OCI-LY7 (cell line): ENCODE measurements around the gene BIRC5. TPM values are rescaled to one million over a fixed set of nuclear protein-coding genes. Genes with fewer than 3 reads are reported as not detected.

Experiments
- BruUV-seq: library from RNA; stranded (reverse); fragments of 400-500 nt; replicated peaks from 2 replicates; lab custom pipeline; 2021; lab: Mats Ljungman, UMichigan
- CTCF ChIA-PET: fragments of 300-600 bp; sonication (Branson Sonifier 250); formaldehyde crosslinking; loops from one replicate; lab custom pipeline; 2022; ENCODE audit warnings: antibody characterized with exemption; ENCODE audit not compliant: unreplicated experiment; lab: Charles Lee
- POLR2A ChIA-PET: fragments of 300-600 bp; sonication (Branson Sonifier 250); formaldehyde crosslinking; loops from one replicate; lab custom pipeline; 2022; ENCODE audit warnings: antibody characterized with exemption; lab: Charles Lee
- DNase-seq: peaks from one replicate; pipeline ENCODE4 v3.0.0-alpha.2; 2015; ENCODE audit warnings: low spot score
- H2AFZ ChIP-seq: fragments of 200-600 bp; sonication (generic), shearing (Covaris generic); 2 replicates; pipeline ENCODE4 v1.6.1; 2014; ENCODE audit warnings: mild to moderate bottlenecking, antibody characterized with exemption, low read length, moderate library complexity
- H3K27ac ChIP-seq: fragments of 200-600 bp; sonication (generic); 2 replicates; pipeline ENCODE4 v1.5.1; 2014; ENCODE audit warnings: mixed run types, low read depth, mild to moderate bottlenecking, moderate library complexity, low read length, inconsistent platforms; ENCODE audit not compliant: poor library complexity, severe bottlenecking
- H3K36me3 ChIP-seq: fragments of 200-600 bp; sonication (generic); 2 replicates; pipeline ENCODE4 v1.6.1; 2014; ENCODE audit warnings: mild to moderate bottlenecking, antibody characterized with exemption, low read length, moderate library complexity, mixed read lengths; ENCODE audit not compliant: insufficient read depth
- H3K4me1 ChIP-seq: fragments of 200-600 bp; sonication (generic); 2 replicates; pipeline ENCODE4 v1.5.1; 2014; ENCODE audit warnings: mild to moderate bottlenecking, low read length; ENCODE audit not compliant: insufficient read depth, poor library complexity, severe bottlenecking
- H3K4me2 ChIP-seq: fragments of 200-600 bp; sonication (generic); 2 replicates; pipeline ENCODE4 v1.6.1; 2014; ENCODE audit warnings: mild to moderate bottlenecking, low read length
- H3K4me3 ChIP-seq: fragments of 200-600 bp; sonication (generic); 2 replicates; pipeline ENCODE4 v1.5.1; 2014; ENCODE audit warnings: mild to moderate bottlenecking, low read depth, low read length; ENCODE audit not compliant: poor library complexity, severe bottlenecking
- H3K79me2 ChIP-seq: fragments of 200-600 bp; sonication (generic); 2 replicates; pipeline ENCODE4 v1.6.1; 2016; ENCODE audit warnings: low read depth, mild to moderate bottlenecking, low read length, moderate library complexity, mixed read lengths; ENCODE audit not compliant: insufficient read depth
- H3K9me2 ChIP-seq: fragments of 200-600 bp; sonication (generic); 2 replicates; pipeline ENCODE4 v1.6.1; 2016; ENCODE audit warnings: mild to moderate bottlenecking, low read length, mixed read lengths; ENCODE audit not compliant: insufficient read depth
- H3K9me3 ChIP-seq: fragments of 200-600 bp; sonication (generic); 2 replicates; pipeline ENCODE4 v1.6.1; 2014; ENCODE audit warnings: mild to moderate bottlenecking, mixed run types, low read length, mixed read lengths
- H4K20me1 ChIP-seq: fragments of 200-600 bp; sonication (generic); 2 replicates; pipeline ENCODE4 v1.6.1; 2014; ENCODE audit warnings: mild to moderate bottlenecking, antibody characterized with exemption, low read length, moderate library complexity, mixed read lengths; ENCODE audit not compliant: insufficient read depth
- CTCF ChIP-seq: fragments of 200-600 bp; sonication (generic); conservative IDR thresholded peaks from 2 replicates; pipeline ENCODE4 v1.5.1; 2014; ENCODE audit warnings: mild to moderate bottlenecking, antibody characterized with exemption, low read length, moderate library complexity, mixed read lengths
- EZH2phosphoT487 ChIP-seq: fragments of 200-600 bp; sonication (generic); IDR thresholded peaks from 2 replicates; pipeline ENCODE4 v1.6.1; 2018; ENCODE audit warnings: low read depth, borderline replicate concordance, mild to moderate bottlenecking, mixed run types, antibody characterized with exemption, low read length, moderate library complexity, mixed read lengths
- intact Hi-C: fragments of 100-400 bp; cut with micrococcal nuclease; formaldehyde crosslinking; loops from one replicate; pipeline ENCODE4 v1.10.0; 2022; ENCODE audit not compliant: unreplicated experiment
- total RNA-seq, 2 experiments: library from RNA; depleted of rRNA in 1 of 2; stranded (reverse); fragments of >200 nt in 1 of 2; shearing (Covaris generic) in 1 of 2; gene quantifications; 2 replicates each; pipeline ENCODE4 v1.2.3, GENCODE V29; 2014 to 2022

The BIRC5 gene
- total RNA-seq, 2 experiments from 2014 or later, result 184 to 266 TPM

DNA sequence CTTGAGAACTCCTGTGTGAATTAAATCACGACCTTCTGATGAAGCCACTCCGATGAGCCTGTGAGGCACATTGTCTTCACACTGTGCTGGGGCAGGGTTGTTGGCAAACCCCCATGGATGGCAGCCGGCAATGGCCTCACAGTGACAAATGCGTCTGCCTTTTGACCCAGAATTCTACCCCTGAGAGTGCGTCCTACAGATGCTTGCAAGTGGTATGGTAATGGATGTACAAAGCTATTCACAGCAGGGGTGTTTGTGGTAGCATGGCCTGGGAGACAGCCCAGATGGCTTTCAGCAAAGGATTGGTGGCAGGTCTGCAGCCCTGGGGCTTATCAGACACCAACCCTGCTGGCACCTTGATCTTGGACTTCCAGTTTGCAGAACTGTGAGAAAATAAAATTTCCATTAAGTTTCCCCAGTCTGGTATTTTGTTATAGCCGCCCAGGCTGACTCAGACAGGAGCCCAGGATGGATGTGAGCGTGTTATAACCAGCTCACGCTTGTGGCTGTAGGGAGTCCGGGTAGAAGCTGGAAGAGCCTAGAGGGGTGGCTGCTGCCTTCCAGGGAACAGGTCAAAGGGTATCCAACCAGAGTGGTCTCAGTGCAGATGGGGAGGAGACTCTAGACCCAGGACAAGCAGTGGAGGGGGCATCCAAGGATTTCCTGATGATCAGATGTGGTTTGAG, 16.8 kb upstream of the BIRC5 start:
- Histone ChIP-seq H3K79me2 (peaks cover 27% of the 10 kb centered on the region), H4K20me1 (no peaks in the 10 kb centered on the region), H3K9me2 (no peaks in the 10 kb centered on the region), H3K4me3 (no peak overlapping the region), H3K27ac (no peak overlapping the region), H3K9me3 (no peaks in the 10 kb centered on the region), H2AFZ (no peak overlapping the region), H3K4me1 (peaks cover 22% of the 10 kb centered on the region), H3K4me2 (no peak overlapping the region), H3K36me3 (peaks cover 79% of the 10 kb centered on the region)
- ChIA-PET POLR2A (no interaction called here), CTCF (no interaction called here)
- intact Hi-C loops, result no loop called here
- DNase-seq, result no peak
- no TSS peak for BruUV-seq
- TF ChIP-seq EZH2phosphoT487, result no peak
- TF ChIP-seq CTCF, result no peak

DNA sequence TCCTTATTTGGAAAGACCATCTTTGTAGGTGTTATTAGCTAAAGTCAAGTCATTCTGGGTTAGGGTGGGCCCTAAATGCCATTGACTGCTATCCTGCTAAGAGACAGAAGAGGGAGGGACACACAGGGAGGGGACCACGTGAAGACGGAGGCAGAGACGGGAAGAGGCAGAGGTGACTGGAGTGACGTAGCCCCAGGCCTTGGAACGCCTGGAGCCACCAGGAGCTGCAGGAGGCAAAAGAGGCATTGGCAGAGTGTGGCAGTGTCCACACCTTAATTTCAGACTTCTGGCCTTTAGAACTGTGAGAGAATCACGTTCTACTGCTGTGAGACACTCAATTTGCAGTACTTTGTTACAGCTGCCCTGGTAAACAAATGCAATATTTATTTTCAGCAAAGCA, 13.6 kb upstream of the BIRC5 start:
- Histone ChIP-seq H2AFZ (no peak overlapping the region), H3K36me3 (peaks cover 88% of the 10 kb centered on the region), H3K79me2 (peaks cover 7% of the 10 kb centered on the region; the same call in 1 of the 2 replicates), H3K4me2 (no peak overlapping the region), H4K20me1 (no peaks in the 10 kb centered on the region), H3K4me1 (no peaks in the 10 kb centered on the region), H3K9me3 (no peaks in the 10 kb centered on the region), H3K9me2 (no peaks in the 10 kb centered on the region), H3K27ac (no peak overlapping the region), H3K4me3 (no peak overlapping the region)
- TF ChIP-seq EZH2phosphoT487 (no peak), CTCF (no peak)
- intact Hi-C loops, result no loop called here
- POLR2A ChIA-PET, result interaction anchor here (0.7 to 1.0 kb wide), 2 partner anchors 18 to 70 kb away, joined by 3 to 4 read pairs; partner anchors contain the start of gene TMC8
- no peak for DNase-seq
- BruUV-seq, result no TSS peak
- CTCF ChIA-PET, result no interaction called here

DNA sequence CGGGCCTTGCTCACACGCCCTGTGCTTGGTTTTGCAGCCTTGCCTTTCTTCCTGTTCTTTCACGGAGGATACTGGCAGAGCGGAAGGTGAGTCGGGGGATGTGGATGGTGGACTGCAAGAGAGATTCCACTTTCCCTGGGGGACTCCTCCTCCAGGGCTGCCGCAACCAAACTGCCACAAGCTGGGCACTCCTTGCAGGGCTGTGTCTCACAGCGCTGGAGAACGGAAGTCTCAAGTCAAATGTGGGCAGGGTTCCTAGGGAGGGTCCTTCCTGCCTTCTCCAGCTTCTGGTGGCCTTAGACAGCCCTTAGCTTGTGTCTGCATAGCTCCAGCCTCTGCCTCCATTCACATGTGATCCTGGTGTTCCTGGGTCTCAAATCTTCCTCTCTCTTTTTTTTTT, 11.4 kb upstream of the BIRC5 start:
- no peaks in the 10 kb centered on the region for H3K9me3 ChIP-seq
- ChIA-PET CTCF (no interaction called here), POLR2A (interaction anchor here (0.6 to 0.7 kb wide), 4 partner anchors 76 to 687 kb away, joined by 3 to 5 read pairs (median 4); no protein-coding TSS in a partner anchor)
- no peak overlapping the region for H3K4me3 ChIP-seq
- TF ChIP-seq EZH2phosphoT487 (no peak), CTCF (no peak)
- no peaks in the 10 kb centered on the region for H4K20me1 ChIP-seq
- H3K4me2 ChIP-seq, result no peak overlapping the region
- no peak overlapping the region for H3K27ac ChIP-seq
- BruUV-seq, result no TSS peak
- H2AFZ ChIP-seq, result no peak overlapping the region
- H3K79me2 ChIP-seq, result no peaks in the 10 kb centered on the region
- no peak for DNase-seq
- intact Hi-C loops, result no loop called here
- no peaks in the 10 kb centered on the region for H3K4me1 ChIP-seq
- no peaks in the 10 kb centered on the region for H3K9me2 ChIP-seq
- H3K36me3 ChIP-seq, result peaks cover 84% of the 10 kb centered on the region
